ENCODE measurements around the gene CCM2. TPM values are rescaled to one million over a fixed set of nuclear protein-coding genes. Genes with fewer than 3 reads are reported as not detected.

The CCM2 gene
- total RNA-seq, 2 experiments from 2014 or later = 48.8 to 52.8 TPM

GRCh38 chr7:44977304-44977958, 22.6 kb upstream of the CCM2 start:
- H3K4me1 Mint-ChIP-seq (ENCODE audit: low read depth) = peaks cover 76% of the 10 kb centered on the region
- H3K4me3 ChIP-seq (ENCODE audit: low read length) = peak overlapping the region; percentile 73

GRCh38 chr7:44977959-44978335, 22.1 kb upstream of the CCM2 start:
- DNase-seq (peak in 4 of 14 experiments; percentile 16 to 57 (median 42)), ATAC-seq (ENCODE audit: poor library complexity) (no peak)
- peaks cover 47% of the 10 kb centered on the region for H3K36me3 ChIP-seq (ENCODE audit: insufficient read depth, low read length)
- H3K4me3 ChIP-seq (ENCODE audit: low read length) = peak overlapping the region; percentile 73
- H3K4me1 Mint-ChIP-seq (ENCODE audit: low read depth) = peaks cover 81% of the 10 kb centered on the region
- no peaks in the 10 kb centered on the region for H3K9me3 Mint-ChIP-seq
- peak overlapping the region; percentile 90 to 92 for H3K27ac ChIP-seq (ENCODE audit: low read depth in 1 of 2, low read length in 2 of 2)
- CTCF ChIA-PET = interaction anchor here (1.3 kb wide), 1 partner anchor 71 kb away, joined by 4 read pairs; no protein-coding TSS in a partner anchor
- no peak for TF ChIP-seq CTCF (IDR thresholded peaks at IDR 0.05)
- no peaks in the 10 kb centered on the region for H3K27me3 Mint-ChIP-seq
- intact Hi-C loops (cut with DNase I, micrococcal nuclease) = no loop called here
- H3K27ac Mint-ChIP-seq = peak overlapping the region; percentile 95
- POLR2A ChIA-PET = interaction anchor here (0.9 to 16.1 kb wide), 8 partner anchors 8 to 396 kb away, joined by 3 to 321 read pairs (median 11); partner anchors contain the start of genes CCM2, H2AZ2, PURB and TBRG4
- H3K36me3 Mint-ChIP-seq (ENCODE audit: low read depth) = peaks cover 67% of the 10 kb centered on the region
- H3K27me3 ChIP-seq (ENCODE audit: control insufficient read depth in 1 of 2, insufficient read depth in 2 of 2, low read length in 2 of 2) = no peaks in the 10 kb centered on the region
- no peaks in the 10 kb centered on the region for H3K9me3 ChIP-seq (ENCODE audit: control insufficient read depth in 1 of 2, insufficient read depth in 1 of 2, low read length in 2 of 2)
- peak overlapping the region; percentile 93 for H3K4me3 Mint-ChIP-seq
- H3K4me1 ChIP-seq (ENCODE audit: insufficient read depth, low read length) = peaks cover 92% of the 10 kb centered on the region

More at GRCh38 chr7:44977304-44977958, 22.6 kb upstream of the CCM2 start:
- Mint-ChIP-seq H3K27ac (peak overlapping the region; percentile 95), H3K27me3 (no peaks in the 10 kb centered on the region), H3K9me3 (no peaks in the 10 kb centered on the region), H3K36me3 (ENCODE audit: low read depth) (peaks cover 67% of the 10 kb centered on the region), H3K4me3 (peak overlapping the region; percentile 93)
- no peak for TF ChIP-seq CTCF (IDR thresholded peaks at IDR 0.05)
- ChIA-PET CTCF (interaction anchor here (1.3 kb wide), 1 partner anchor 71 kb away, joined by 4 read pairs; no protein-coding TSS in a partner anchor), POLR2A (interaction anchor here (0.9 to 16.1 kb wide), 7 partner anchors 8 to 396 kb away, joined by 3 to 321 read pairs (median 10); partner anchors contain the start of genes CCM2, H2AZ2, PURB and TBRG4)
- intact Hi-C loops (cut with DNase I, micrococcal nuclease) = no loop called here
- H3K27ac ChIP-seq (ENCODE audit: low read depth in 1 of 2, low read length in 2 of 2) = peak overlapping the region; percentile 90 to 92
- H3K4me1 ChIP-seq (ENCODE audit: insufficient read depth, low read length) = peaks cover 95% of the 10 kb centered on the region
- DNase-seq (peak in 13 of 14 experiments; percentile 53 to 88 (median 71)), ATAC-seq (ENCODE audit: poor library complexity) (peak; percentile 49)
- H3K9me3 ChIP-seq (ENCODE audit: control insufficient read depth in 1 of 2, insufficient read depth in 1 of 2, low read length in 2 of 2) = no peaks in the 10 kb centered on the region
- peaks cover 47% of the 10 kb centered on the region for H3K36me3 ChIP-seq (ENCODE audit: insufficient read depth, low read length)
- H3K27me3 ChIP-seq (ENCODE audit: control insufficient read depth in 1 of 2, insufficient read depth in 2 of 2, low read length in 2 of 2) = no peaks in the 10 kb centered on the region

DNA sequence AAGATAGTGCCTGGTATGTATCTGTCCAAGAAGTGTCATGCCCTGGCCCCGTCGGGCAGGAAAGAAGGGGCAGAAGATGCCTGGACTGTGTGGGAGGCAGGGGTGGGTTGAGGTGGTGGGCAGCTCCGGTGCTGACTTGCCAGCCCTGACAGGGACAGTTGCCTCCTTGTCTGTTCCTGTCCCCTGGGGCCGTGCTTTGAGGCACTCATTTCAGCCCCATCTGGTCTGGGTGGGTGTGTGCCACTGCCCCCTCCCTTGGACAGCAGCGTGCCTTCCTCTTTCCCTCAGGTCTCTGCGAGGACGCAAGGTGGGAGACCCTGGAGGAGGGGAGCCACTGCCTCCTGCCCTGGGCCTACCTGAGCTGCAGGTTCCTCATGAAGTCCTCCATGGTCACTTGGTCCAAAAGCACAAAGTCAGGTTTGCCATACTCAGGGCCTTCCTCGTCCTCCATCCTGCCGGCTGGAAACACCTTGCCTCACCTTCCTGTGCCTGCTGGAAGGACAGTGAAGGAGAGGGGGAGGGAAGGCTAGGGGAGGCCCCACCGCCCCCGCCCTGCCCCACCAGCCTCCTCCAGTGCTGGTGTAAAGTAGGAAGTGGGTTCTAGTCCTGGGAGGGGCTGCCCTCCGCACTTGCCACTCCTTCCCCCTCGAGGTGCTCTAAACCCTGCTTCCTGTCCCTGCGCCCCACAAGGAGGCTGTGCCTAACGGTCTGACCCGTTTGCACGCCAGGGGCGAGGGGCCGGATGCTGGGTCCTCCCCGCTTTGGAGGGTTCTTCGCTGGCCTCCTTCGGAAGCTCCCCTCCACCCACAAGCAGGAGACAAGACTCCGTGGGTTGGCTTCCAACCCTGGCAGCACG, 21.3 kb upstream of the CCM2 start, which contains the start of gene MYO1G:
TSS of gene MYO1G (minus strand) at position 505 of the 856 bp plus-strand sequence. CDS start at position 451, 54 bp downstream.
- Histone ChIP-seq H3K4me1 (ENCODE audit: insufficient read depth, low read length) (peaks cover 90% of the 10 kb centered on the region), H3K27me3 (ENCODE audit: control insufficient read depth in 1 of 2, insufficient read depth in 2 of 2, low read length in 2 of 2) (no peaks in the 10 kb centered on the region), H3K4me3 (ENCODE audit: low read length) (peak within 1 kb of the TSS; percentile 73), H3K9me3 (ENCODE audit: control insufficient read depth in 1 of 2, insufficient read depth in 1 of 2, low read length in 2 of 2) (no peaks in the 10 kb centered on the region), H3K36me3 (ENCODE audit: insufficient read depth, low read length) (peaks cover 47% of the 10 kb centered on the region), H3K27ac (ENCODE audit: low read depth in 1 of 2, low read length in 2 of 2) (peak within 1 kb of the TSS; percentile 90 to 92)
- peak; percentile 79 for ATAC-seq (ENCODE audit: poor library complexity)
- intact Hi-C loops (cut with DNase I, micrococcal nuclease) = loop anchor here in 1 of 2 experiments (1.0 kb wide), 2 partner anchors 23 to 49 kb away; no protein-coding TSS in a partner anchor
- no peak for TF ChIP-seq CTCF (IDR thresholded peaks at IDR 0.05)
- Mint-ChIP-seq H3K27ac (peak within 1 kb of the TSS; percentile 95), H3K4me1 (ENCODE audit: low read depth) (peaks cover 85% of the 10 kb centered on the region), H3K36me3 (ENCODE audit: low read depth) (peaks cover 67% of the 10 kb centered on the region), H3K4me3 (peak within 1 kb of the TSS; percentile 93), H3K9me3 (no peaks in the 10 kb centered on the region), H3K27me3 (no peaks in the 10 kb centered on the region)
- ChIA-PET CTCF (interaction anchor here (1.0 to 1.7 kb wide), 4 partner anchors 21 to 70 kb away, joined by 3 to 7 read pairs (median 4); partner anchors contain the start of gene CCM2), POLR2A (interaction anchor here (0.6 to 16.1 kb wide), 16 partner anchors 14 to 397 kb away, joined by 3 to 321 read pairs (median 4); partner anchors contain the start of genes CCM2, H2AZ2, OGDH and PURB)
- peak; percentile 60 to 98 (median 82) for DNase-seq
